HG03457 (cell line): Measurements from ENCODE around the gene CKM.
"Not testable (repeated sequence)": the region's sequence is repeated elsewhere in the genome, so short reads cannot be mapped to it uniquely, and the experiment has no call there.

ENCODE experiments used
- ATAC-seq: cut with Tn5 transposase; IDR thresholded peaks from one replicate; pipeline ENCODE4 v1.9.1; 2021; ENCODE audit warnings: moderate number of reproducible peaks; ENCODE audit not compliant: unreplicated experiment

Gene CKM

DNA sequence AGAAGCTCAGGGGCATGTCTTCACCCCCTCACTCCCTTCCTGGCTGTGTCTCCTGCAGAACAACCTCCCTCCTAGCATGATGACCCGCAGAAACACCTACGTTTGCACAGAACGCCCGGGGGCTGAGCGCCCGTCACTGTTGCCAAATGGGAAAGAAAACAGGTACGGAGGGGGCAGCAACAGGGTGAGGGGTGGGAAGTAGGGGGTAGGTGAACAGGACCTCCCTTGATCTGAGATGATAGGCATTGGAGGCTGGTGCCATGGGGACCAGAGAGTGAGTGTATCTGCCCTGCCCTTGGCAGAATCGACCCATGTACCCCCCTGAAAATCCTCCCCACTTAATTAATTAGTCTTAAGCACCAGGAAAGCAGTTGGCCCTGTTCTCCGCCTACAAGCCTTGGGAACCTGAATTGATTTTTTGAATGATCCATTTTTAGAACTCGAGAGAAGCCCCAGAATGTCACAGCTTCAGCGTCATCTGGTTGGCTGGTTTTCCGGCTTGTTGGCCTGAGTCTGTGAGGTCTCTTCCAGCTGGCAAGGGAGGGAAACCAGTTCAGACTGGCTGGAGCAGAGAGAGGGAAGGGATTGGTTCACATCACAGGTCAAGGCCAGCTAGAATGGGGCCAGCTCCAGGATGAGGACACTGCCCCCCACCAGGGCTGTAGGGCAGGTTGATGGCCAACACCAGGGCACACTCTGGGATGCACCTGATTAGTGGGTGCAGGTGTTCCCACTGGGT, 28.2 kb downstream of the CKM start:
- ATAC-seq: no peak

DNA sequence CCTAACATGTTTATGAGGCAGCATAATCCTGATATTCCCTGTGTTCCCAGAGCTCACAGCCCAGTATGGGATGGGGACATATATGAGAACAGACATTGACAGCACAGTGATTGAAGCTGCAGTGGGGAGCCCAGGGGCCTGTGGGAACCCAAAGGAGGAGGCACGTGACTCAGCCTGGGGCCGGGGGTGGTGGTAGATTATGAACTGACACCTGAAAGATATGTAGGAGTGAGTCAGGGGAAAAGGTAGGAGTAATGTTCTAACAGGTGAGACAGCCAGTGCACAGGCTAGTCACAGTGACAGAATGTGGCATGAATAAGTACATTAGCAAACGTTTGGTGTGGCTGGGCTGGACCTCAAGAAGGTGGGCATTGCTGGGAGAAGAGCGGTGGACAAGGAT, 29.0 kb downstream of the CKM start:
- ATAC-seq: no peak

DNA sequence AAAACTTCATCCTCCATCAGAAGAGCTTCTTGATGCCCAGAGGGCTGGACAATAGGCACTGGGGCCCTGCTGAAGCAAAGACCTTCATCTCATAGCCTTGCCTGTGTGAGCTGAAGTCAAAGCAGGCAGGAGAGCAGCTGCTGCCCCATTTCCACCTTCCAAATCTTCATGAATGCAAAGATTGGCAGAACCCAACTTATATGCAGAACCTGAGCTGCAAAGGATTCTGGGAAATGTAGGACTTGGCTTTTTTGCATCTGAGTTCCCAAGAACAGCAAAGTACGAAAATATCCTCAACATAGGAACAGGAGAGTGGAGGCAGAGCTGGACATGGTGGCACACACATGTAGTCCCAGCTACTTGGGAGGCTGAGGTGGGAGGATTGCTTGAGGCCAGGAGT, 30.8 kb downstream of the CKM start:
- no peak for ATAC-seq

DNA sequence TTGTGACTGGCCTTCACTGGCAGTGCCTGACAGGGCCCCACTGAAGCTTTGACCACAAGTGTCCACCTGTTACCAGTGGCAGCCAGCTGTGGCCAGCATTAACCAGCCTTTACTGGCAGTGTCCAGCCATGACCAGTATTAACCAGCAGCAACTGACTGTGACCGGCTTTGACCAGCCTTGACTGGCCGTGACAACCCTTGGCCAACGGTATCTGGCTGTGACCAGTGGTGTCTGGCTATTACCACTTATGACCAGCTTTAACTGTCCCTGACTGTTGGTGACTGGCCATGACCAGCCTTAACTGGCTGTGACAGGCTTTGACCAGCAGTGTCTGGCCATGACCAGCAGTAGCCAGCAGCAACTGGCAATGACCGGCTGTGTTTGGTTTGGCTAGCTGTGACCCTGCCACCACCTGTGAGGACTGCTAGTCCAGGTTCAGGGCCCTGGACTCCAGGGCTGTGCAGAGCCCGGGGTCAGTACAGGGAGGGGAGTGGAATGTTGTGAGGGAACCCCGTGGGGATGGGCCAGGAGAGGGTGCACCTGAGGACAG, 32.2 kb downstream of the CKM start:
- no peak for ATAC-seq

DNA sequence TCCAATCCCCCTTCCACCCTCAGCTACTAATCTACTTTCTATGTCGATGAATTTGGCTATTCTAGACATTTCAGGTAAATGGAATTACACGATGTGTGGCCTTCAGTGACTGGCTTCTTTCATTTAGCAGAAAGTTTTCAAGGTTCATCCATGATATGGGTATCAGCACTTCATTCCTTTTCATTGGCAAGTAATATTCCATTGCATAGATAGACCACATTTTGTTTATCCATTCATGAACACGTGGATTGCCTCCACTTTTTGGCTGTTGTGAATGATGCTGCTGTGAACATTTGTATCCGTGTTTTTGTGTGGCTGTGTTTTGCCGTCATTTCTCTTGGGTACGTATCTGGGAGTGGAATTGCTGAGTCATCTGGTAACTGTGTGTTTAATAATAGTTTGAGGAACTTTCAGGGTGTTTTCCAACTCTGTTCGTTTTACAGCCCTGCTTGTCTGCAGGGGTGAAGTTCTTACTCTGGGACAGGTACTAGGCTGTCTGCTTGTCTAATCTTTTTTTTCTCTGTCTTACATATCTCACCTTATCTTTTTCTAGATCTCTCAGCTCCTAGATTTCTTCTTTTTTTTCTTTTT, 39.1 kb downstream of the CKM start:
- no peak for ATAC-seq

DNA sequence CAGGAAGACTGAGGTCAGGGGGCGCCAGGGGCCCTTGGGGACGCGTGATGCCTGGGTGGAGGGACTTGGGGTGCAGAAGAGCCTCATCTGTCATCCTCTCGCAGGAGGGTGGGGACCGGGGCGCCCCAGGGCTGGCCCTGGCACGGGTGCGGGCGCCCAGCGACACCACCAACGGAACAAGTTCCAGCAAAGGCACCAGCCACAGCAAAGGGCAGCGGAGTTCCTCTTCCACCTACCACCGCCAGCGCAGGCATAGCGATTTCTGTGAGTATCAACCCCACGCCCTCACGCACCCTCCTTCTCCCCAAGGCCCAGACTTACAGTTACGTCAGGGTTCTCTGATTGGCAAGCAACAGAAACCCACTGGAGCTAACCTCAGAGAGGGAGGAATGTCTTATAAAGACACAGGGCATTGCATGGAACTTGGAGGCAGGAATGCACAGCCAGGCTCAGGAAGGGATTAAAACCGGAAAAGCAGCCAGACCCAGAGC, 42.2 kb downstream of the CKM start:
- ATAC-seq: no peak

DNA sequence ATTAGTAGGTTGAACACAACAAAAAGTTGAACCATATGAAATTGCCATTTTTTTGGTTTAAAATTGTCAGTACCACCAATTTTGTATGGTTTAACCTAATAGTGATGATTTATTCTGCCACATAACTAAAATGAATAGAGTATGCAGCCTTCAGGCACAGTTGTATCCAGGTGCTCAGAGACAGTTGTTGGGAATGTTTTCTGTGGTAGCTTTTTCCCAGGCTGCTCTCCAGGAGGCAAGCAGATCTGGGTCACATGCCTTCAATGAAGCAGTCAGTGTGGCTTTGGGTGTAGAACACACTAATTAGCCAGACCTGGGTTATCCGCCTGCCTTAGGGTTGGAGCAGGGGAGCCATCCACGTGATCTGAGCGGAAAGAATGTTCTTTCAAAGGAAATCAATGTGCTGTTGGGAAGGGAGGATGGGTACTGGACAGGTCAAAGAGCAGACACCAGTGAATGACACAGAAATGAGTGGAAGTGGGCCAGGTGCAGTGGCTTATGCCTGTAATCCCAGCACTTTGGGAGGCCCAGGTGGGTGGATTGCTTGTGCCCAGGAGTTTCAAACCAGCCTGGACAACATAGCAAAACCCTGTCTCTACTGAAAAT, 43.0 kb downstream of the CKM start:
- ATAC-seq: no peak

DNA sequence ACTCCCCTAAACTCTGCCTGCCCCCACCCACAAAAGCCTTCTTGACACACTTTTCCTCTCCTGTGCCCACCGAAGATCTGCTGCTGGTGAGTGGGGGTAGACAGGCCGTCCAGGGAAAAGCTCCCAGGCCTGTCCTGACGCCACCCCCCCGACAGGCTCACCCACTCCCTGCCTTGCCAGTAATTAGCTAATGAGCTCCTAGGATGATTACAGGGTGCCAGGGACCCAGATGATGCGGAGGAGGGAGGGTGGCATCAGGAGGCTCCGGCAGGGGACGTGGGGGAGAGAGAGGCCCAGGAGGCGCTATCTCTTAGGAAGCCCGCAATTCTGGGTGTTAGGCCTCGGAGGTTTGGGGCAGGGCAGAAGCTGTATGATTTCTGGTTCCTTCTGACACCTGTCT, 44.6 kb downstream of the CKM start:
- no peak for ATAC-seq

DNA sequence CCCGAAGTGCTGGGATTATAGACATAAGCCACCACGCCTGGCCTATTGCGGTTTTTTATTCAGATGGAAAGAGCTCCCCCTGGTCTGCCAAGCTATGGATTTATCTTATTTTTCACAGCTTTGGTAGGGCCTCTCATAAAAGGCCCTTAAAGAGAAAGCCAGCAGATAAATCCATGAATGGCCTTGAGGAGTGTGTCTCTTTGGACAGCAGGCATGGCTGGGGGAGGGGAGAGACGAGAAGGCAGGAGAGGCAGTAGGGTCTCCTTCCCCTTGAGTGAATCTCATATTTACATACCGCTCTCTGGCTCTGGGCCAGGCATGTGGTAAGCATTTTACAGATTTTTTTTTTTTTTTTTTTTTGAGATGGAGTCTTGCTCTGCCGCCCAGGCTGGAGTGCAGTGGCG, 46.4 kb downstream of the CKM start:
- no peak for ATAC-seq

DNA sequence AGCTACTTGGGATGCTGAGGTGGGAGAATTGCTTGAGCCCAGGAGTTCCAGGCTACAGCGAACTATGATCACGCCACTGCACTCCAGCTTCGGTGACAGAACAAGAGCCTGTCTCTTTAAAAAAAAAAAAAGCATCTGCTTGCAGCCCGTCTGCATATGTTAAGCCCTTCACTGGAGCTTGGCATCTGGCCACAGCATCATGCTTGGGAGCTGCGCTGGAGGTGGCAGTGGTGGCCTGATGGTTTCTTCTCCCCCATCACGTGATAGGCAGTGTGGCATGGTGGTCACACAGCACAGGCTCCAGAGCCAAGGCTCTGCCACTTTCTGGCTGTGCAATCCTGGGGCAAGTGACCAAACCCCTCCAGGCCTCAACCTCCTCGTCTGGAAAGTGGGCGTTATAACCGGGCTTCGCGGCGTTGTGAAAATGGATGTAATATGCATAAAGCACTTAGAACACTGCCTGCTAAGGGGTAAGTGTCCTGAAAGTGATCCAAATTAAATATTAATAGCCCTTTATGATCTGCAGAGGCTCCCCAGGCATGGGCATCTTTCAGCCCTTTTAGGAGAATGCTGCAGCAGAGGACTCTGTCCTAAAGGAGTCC, 47.2 kb downstream of the CKM start:
- ATAC-seq: no peak

DNA sequence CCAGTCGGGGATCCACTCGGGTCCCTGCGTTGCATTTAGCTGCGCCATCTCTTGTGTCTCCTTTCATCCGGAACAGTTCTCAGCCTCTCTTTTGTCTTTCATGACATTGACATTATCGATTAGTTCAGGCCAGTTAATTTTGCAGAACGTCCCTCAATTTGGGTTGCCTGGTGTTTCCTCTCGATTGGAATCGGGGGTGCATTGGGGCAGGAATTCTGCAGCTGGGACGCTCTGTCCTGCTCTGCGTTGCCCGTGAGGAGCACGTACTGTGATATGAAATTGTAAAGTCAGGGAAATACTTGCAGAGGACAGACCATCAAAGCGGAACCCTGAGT, 49.2 kb downstream of the CKM start:
- ATAC-seq: no peak

DNA sequence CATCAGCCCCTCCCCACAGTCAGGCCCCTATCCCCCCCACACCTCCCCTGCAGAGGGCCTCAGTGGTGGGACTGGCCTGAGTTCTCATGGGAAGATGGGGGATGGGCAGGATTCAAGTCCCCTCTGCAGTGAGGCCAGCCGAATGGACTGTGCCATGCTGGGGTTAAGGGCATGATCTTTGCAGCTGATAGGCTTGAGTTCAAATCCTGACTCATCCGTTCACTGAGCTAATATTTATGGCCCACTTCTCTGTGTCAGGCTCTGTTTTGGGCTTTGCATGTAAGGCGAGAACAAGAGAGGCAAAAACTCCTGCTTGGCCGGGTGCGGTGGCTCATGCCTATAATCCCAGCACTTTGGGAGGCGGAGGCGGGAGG, 51.0 kb downstream of the CKM start:
- ATAC-seq: no peak

DNA sequence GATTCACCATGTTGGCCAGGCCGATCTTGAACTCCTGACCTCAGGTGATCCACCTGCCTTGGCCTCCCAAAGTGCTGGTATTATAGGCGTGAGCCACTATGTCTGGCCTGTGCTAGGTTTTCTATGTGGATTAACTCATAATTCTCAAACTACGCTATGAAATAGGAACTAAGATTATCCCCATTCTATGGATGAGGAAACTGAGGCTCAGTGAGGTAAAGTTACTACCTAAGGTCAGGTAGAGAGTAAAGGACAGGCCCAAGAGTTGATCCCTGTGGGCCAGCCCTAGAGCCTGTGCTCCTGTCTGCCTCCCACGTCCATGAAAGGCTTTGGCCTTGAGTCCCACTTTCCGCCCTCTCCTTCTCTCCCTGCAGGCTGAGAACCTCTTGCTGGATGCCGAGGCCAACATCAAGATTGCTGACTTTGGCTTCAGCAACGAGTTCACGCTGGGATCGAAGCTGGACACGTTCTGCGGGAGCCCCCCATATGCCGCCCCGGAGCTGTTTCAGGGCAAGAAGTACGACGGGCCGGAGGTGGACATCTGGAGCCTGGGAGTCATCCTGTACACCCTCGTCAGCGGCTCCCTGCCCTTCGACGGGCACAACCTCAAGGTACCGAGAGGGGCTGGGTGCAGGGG, 51.5 kb downstream of the CKM start:
- no peak for ATAC-seq

DNA sequence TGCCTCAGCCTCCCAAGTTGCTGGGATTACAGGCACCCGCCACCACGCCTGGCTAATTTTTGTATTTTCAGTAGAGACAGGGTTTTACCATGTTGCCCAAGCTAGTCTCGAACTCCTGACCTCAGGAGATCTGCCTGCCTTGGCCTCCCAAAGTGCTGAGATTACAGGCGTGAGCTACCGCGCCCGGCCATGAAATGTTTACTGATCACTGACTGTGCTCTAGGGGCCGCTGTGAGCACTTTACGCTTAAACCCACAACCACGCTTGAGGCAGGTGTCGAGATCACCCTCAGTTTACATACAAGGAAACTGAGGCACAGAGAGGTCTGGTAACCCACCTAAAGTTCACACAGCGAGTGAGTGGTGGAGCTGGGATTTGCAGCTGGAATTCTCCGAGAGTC, 52.7 kb downstream of the CKM start:
- not testable (repeated sequence) for ATAC-seq

DNA sequence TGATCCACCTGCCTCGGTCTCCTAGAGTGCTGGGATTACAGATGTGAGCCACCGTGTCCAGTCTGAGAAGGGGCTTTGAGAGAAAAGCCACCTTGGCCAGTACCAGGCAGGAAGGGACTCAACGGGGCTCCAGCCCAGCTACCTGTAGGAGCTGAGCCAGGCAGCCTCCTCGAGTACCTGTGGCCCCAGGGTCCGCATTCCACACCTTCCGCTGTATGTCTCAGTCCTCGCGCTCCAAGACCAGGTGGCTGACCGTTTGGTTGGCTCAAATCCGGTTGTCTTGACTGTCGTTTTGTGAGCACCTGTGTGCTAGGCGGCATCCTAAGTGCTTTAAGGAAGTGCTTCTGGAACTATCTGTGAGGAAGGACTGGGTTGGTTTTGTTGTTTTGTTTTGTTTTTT, 55.4 kb downstream of the CKM start:
- ATAC-seq: no peak

DNA sequence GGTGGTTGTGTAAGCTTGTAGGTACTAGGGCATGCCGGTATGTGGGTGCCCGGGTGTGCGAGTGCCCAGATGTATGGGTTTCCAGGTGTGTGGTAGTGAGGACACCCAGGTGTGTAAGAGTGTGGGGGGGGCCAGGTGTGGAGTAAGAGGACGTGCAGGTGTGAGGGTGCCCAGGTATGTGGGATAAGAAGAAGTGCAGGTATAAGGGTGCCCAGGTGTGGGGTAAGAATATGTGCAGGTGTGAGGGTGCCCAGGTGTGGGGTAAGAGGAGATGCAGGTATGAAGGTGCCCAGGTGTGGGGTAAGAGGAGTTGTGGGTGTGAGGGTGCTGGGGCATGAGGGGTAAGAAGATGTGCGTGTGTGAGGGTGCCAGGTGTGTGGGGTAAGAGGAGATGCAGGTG, 57.3 kb downstream of the CKM start:
- ATAC-seq: no peak

DNA sequence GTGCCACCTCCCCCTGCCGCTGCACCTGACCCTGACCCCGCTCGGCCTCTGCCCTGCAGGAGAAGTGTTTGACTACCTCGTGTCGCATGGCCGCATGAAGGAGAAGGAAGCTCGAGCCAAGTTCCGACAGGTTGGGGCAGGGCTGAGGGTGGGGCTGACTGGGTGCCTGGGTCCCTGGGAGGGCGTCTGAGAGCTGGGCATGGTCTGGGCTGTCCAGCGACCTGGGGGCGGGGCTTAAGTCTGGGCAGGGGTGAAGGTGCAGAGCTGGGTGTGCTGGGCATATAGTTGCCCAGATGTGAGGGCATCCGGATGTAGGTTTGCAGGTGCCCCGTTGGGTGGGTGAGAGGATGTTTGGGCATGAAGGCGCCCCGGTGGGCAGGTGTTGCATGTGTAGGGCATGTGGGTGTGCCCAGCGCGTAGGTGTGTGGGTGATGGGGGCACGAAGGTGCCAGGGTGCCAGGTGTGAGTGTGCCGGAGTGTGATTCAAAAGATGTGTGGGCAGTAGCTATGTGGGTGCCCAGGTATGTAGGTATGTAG, 57.8 kb downstream of the CKM start:
- ATAC-seq: no peak

DNA sequence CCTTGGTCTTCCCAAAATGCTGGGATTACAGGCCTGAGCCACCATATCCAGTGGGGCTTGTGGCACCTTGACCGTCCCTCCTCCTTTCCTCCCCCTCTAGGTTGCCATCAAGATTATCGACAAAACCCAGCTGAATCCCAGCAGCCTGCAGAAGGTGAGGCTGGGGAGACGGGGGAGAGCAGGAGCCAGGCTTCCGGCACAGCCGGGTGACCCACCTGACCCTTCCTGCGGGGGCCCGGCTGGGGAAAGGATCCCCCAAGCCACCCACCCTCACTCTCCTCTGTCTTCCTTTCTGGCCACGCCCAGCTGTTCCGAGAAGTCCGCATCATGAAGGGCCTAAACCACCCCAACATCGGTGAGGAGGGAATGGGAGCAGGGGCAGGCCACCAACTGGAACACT, 59.7 kb downstream of the CKM start:
- no peak for ATAC-seq

DNA sequence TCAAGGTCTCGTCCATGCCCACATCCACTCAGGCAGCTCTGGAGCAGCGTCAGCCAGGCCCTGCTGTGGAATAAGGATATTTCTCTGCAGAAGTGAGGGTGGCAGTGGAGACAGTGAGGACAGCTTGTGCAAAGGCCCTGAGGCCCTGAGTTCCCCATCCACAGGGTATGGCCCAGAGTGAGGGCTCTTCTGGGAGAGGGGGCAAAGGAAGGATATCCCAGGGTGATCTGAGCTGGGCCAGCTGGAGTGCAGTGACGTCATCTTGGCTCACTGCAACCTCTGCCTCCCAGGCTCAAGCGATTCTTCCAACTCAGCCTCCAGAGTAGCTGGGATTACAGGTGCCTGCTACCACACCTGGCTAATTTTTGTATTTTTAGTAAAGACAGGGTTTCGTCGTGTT, 60.1 kb downstream of the CKM start:
- no peak for ATAC-seq

DNA sequence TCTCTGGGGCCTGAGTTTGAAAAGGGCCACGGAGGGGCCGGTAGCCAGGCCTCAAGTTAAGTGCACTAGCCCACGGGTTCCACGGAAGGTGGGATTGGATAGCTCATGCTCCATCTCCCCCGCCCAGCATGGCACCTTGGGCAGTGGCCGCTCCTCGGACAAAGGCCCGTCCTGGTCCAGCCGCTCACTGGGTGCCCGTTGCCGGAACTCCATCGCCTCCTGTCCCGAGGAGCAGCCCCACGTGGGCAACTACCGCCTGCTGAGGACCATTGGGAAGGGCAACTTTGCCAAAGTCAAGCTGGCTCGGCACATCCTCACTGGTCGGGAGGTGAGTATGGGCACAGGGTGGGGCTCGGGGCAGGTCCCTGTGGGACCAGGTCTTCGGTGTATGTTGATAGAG, 63.8 kb downstream of the CKM start:
- ATAC-seq: no peak

DNA sequence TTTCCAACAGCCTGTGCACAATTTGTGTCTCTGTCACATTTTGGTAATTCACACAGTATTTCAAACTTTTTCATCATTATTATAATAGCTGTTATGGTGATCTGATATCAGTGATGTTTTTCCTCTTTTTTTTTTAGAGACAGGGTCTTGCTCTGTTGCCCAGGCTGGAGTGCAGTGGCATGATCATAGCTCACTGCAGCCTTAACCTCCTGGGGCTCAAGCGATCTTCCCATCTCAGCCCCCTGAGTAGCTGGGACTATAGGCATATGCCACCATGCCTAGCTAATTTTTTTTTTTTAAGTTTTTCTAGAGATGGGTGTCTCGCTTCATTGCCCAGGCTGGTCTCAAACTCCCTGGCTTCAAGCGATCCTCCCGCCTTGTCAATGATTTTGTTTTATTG, 65.8 kb downstream of the CKM start:
- ATAC-seq: no peak
